Naive thymus-derived CD8-positive, alpha-beta T cell (primary cell): ENCODE results near the gene BAIAP2L2. TPM values are rescaled to one million over a fixed set of nuclear protein-coding genes. Genes with fewer than 3 reads are reported as not detected.

Source experiments
- ATAC-seq, 2 donors: fragments of 150-1000 bp; cut with Tn5 transposase in 1 of 2; sonication (Bioruptor Pico), chemical (Tn5 transposase) in 1 of 2; 1 replicate in 1 of 2; 2 replicates in 1 of 2; pipeline ENCODE4 v1.10.0; 2021; ENCODE audit warnings: mild to moderate bottlenecking in 2 of 2, moderate library complexity in 2 of 2
- POLR2A ChIA-PET: fragments of 350-600 bp; sonication (Branson Sonifier 250); formaldehyde crosslinking; loops from one replicate; lab custom pipeline; 2021; ENCODE audit warnings: antibody characterized with exemption; lab: Charles Lee
- DNase-seq, 10 donors: peaks; one replicate each; pipeline versions ENCODE4 v3.0.0 to v3.0.0-alpha.2; 2020 to 2022
- H3K27ac Mint-ChIP-seq, 10 donors: one replicate each; pipeline ENCODE4 v1.8.0; 2020 to 2022; ENCODE audit warnings: mild to moderate bottlenecking in 10 of 10, mixed read lengths in 10 of 10, moderate library complexity in 4 of 10, inconsistent platforms in 1 of 10
- H3K27me3 Mint-ChIP-seq, 5 donors: one replicate each; pipeline ENCODE4 v1.8.0; 2021 to 2022; ENCODE audit warnings: mixed read lengths in 5 of 5
- H3K36me3 Mint-ChIP-seq, 3 donors: one replicate each; pipeline ENCODE4 v1.8.0; 2020 to 2022; ENCODE audit warnings: mixed read lengths in 3 of 3, mild to moderate bottlenecking in 2 of 3, inconsistent platforms in 1 of 3
- H3K4me1 Mint-ChIP-seq, 4 donors: one replicate each; pipeline ENCODE4 v1.8.0; 2021 to 2022; ENCODE audit warnings: mixed read lengths in 4 of 4
- H3K4me3 Mint-ChIP-seq, 10 donors: one replicate each; pipeline ENCODE4 v1.8.0; 2020 to 2022; ENCODE audit warnings: mild to moderate bottlenecking in 10 of 10, mixed read lengths in 10 of 10, moderate library complexity in 6 of 10, inconsistent platforms in 1 of 10
- H3K9me3 Mint-ChIP-seq, 9 donors: one replicate each; pipeline ENCODE4 v1.8.0; 2020 to 2022; ENCODE audit warnings: mixed read lengths in 9 of 9, mild to moderate bottlenecking in 3 of 9, inconsistent platforms in 1 of 9, moderate library complexity in 1 of 9
- polyA plus RNA-seq, 3 donors: library from polyadenylated mRNA; unstranded; fragments of 300-500 nt; fragmentation: Illumina TruSeq; gene quantifications; one replicate each; pipeline ENCODE4 v1.2.3, GENCODE V29; 2021
- total RNA-seq, 8 experiments: library from RNA in 2 of 8; stranded (reverse) in 2 of 8; gene quantifications; one replicate each; pipeline ENCODE4 v1.2.3 and lab custom pipeline; 2021 to 2026

The BAIAP2L2 gene
- total and polyA plus RNA-seq, 5 experiments from 2014 or later = 2.2 to 2.7 TPM; not detected in 3

GRCh38 chr22:38097557-38098409 is 12.7 kb downstream of the BAIAP2L2 start:
- POLR2A ChIA-PET = no interaction called here
- DNase-seq (no peak), ATAC-seq (no peak)
- H3K27ac Mint-ChIP-seq = peak overlapping the region in 1 of 10 donors; percentile 29
- H3K4me3 Mint-ChIP-seq = no peak overlapping the region
- H3K4me1 Mint-ChIP-seq = peaks cover 0 to 3% (median 1%) of the 10 kb centered on the region in 4 donors
- H3K27me3 Mint-ChIP-seq = no peaks in the 10 kb centered on the region
- H3K9me3 Mint-ChIP-seq = no peaks in the 10 kb centered on the region
- peaks cover 0 to 14% (median 12%) of the 10 kb centered on the region in 3 donors for H3K36me3 Mint-ChIP-seq

GRCh38 chr22:38097058-38097457 is 13.4 kb downstream of the BAIAP2L2 start:
- DNase-seq = no peak
- no peak for ATAC-seq
- Mint-ChIP-seq H3K27me3 (no peaks in the 10 kb centered on the region), H3K27ac (peak overlapping the region in 1 of 10 donors; percentile 78), H3K9me3 (no peaks in the 10 kb centered on the region), H3K4me1 (peaks cover 0 to 3% (median 1%) of the 10 kb centered on the region in 4 donors), H3K4me3 (no peak overlapping the region), H3K36me3 (peaks cover 0 to 15% (median 14%) of the 10 kb centered on the region in 3 donors)
- POLR2A ChIA-PET = no interaction called here

DNA sequence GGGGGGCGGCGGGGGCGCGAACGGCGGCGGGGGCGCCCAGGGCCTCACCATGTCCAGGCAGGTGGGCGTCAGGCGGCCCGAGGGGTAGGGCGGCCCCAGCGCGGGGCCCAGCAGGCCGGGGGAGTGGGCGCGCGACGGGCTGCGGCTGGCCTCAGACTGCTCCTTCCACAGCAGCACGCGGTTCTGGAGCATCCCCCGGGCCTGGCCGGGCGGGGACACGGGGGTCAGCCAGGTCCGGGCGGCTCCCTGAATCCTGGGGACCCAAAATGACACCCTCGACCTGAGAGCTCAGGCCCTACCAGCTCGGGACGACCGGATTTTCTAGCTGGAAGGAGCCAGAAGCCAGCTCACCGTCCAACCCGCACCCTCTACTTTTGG is 21.0 kb downstream of the BAIAP2L2 start:
- DNase-seq (no peak), ATAC-seq (no peak)
- Mint-ChIP-seq H3K9me3 (no peaks in the 10 kb centered on the region), H3K27me3 (peaks cover 0 to 27% (median 9%) of the 10 kb centered on the region in 5 donors), H3K36me3 (peaks cover 0 to 29% (median 11%) of the 10 kb centered on the region in 3 donors), H3K4me3 (no peak overlapping the region), H3K27ac (no peak overlapping the region), H3K4me1 (peaks cover 0 to 2% (median 0%) of the 10 kb centered on the region in 4 donors)
- POLR2A ChIA-PET = interaction anchor here (0.7 kb wide), 1 partner anchor 107 kb away, joined by 3 read pairs; no protein-coding TSS in a partner anchor

DNA sequence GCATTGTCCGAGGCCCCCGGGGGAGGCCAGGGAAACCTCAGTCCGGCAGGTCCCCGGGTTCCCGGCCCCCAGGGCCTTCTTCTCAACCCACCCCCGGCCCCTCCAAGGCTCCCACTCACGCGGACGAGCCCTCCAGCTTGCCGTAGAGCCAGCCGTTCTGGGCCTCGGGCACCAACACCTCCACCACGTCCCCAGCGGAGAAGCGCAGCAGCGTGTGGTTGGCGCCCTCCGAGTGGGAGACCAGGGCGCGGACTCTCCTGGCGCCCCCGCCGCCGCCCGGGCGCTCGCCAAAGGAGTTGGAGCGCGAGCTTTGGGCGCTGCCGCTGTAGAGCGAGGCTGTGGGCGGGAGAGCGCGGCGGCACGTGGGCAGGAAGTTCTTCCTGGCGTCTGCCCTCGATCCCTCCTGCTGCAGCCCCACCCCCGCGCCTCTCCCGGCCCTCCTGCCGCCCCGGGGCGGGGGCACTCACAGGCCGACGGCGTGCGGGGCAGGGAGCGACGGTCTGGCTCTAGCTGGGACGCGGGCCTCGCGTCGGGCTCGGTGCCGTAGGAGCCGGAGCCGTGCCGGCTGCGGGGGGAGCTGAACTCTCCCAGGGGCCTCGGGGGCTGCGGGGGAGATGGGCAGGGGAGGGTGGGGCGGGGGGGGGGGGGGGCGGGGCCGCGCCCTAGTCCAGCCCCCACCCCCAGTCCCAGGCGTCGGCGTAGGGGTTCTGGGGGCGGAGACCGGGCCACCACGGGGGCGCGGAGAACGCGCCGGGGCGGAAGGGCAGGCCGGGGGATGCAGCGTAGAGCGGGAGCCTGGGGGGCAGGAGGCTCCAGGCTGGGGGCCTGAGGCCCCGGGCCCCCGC is 21.6 kb downstream of the BAIAP2L2 start:
- Mint-ChIP-seq H3K27me3 (peaks cover 0 to 28% (median 9%) of the 10 kb centered on the region in 5 donors), H3K36me3 (peaks cover 0 to 25% (median 8%) of the 10 kb centered on the region in 3 donors), H3K4me1 (peaks cover 0 to 2% (median 0%) of the 10 kb centered on the region in 4 donors), H3K27ac (no peak overlapping the region), H3K4me3 (no peak overlapping the region), H3K9me3 (no peaks in the 10 kb centered on the region)
- ATAC-seq = no peak
- POLR2A ChIA-PET = interaction anchor here (0.7 to 0.8 kb wide), 2 partner anchors 12 to 108 kb away, joined by 3 read pairs; no protein-coding TSS in a partner anchor
- DNase-seq = peak in 1 of 10 donors; percentile 49

DNA sequence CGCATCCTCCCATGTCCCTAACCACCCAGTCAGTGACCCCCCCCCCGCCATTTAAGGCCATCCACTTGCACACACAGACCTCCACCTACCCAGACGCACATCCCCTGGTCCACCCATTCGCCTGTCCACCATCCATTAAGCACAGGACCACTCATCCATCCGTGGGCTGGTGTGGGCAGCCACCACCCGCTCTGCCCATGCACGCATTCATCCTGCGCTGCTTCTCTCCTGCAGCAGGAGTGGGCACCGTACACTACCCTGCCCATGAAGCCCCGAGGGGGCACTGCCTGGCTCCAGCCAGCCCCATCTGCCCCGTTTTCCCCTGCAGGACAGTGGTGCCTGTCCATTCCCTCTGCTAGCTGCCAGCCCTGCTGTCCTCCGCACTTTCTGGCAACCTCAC is 22.6 kb downstream of the BAIAP2L2 start:
- no peak overlapping the region for H3K4me3 Mint-ChIP-seq
- ATAC-seq (no peak), DNase-seq (no peak)
- peaks cover 0 to 17% (median 4%) of the 10 kb centered on the region in 3 donors for H3K36me3 Mint-ChIP-seq
- POLR2A ChIA-PET = no interaction called here
- H3K27me3 Mint-ChIP-seq = peaks cover 0 to 36% (median 12%) of the 10 kb centered on the region in 5 donors
- no peaks in the 10 kb centered on the region for H3K9me3 Mint-ChIP-seq
- peak overlapping the region in 1 of 10 donors; percentile 49 for H3K27ac Mint-ChIP-seq
- H3K4me1 Mint-ChIP-seq = peaks cover 0 to 2% (median under 1%) of the 10 kb centered on the region in 4 donors

- POLR2A ChIA-PET = no interaction called here
- peaks cover 0 to 14% (median 4%) of the 10 kb centered on the region in 3 donors for H3K36me3 Mint-ChIP-seq
These were observed 23.5 kb downstream of the BAIAP2L2 start for GRCh38 chr22:38086942-38087341.

DNA sequence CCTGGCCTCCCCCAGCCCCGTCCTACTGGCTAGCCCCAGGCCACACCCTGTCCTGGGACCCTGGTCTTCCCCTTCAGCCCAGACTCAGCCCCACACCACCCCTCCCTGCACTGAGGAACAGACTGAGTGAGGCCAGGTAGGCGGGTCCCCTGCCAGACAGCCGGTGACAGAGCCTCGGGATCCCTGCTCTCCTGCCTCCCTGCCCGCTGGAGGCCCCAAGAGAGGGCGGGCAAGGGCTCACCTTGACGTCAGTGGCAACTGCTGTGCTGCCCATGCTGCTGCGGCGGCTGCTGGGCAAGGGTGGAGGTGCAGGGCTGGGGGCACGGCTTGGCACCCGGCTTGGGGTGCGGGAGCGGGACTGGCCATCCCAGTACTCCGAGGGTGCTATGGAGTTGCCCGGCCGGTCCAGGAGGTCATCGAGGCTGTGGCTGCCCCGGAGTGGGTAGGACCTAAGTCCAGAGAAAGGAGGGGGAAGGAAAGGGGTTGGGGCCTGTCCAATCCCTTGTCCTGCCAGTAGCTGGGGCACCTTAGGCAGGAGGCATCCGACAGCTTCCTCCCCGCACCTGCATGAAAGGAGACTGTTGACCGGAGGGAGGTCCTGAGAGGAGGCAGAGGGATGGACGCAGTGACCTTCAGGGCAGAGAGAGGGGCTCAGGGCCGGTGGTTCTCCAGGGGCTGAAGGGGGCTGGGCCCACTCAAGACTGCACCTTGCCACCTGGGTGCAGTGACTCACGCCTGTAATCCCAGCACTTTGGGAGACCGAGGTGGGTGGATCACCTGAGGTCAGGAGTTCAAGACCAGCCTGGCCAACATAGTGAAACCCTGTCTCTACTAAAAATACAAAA is 24.3 kb downstream of the BAIAP2L2 start:
- H3K27me3 Mint-ChIP-seq = peaks cover 0 to 42% (median 12%) of the 10 kb centered on the region in 5 donors
- H3K27ac Mint-ChIP-seq = no peak overlapping the region
- H3K36me3 Mint-ChIP-seq = peaks cover 0 to 14% (median 4%) of the 10 kb centered on the region in 3 donors
- no peaks in the 10 kb centered on the region for H3K9me3 Mint-ChIP-seq
- no peak for ATAC-seq
- DNase-seq = no peak
- peaks cover 0 to 10% (median 3%) of the 10 kb centered on the region in 4 donors for H3K4me1 Mint-ChIP-seq
- POLR2A ChIA-PET = no interaction called here
- H3K4me3 Mint-ChIP-seq = no peak overlapping the region

More at GRCh38 chr22:38086942-38087341, 23.5 kb downstream of the BAIAP2L2 start:
- no peak for DNase-seq
- Mint-ChIP-seq H3K4me1 (peaks cover 0 to 7% (median 2%) of the 10 kb centered on the region in 4 donors), H3K9me3 (no peaks in the 10 kb centered on the region), H3K27ac (no peak overlapping the region), H3K27me3 (peaks cover 0 to 38% (median 12%) of the 10 kb centered on the region in 5 donors), H3K4me3 (no peak overlapping the region)
- no peak for ATAC-seq

DNA sequence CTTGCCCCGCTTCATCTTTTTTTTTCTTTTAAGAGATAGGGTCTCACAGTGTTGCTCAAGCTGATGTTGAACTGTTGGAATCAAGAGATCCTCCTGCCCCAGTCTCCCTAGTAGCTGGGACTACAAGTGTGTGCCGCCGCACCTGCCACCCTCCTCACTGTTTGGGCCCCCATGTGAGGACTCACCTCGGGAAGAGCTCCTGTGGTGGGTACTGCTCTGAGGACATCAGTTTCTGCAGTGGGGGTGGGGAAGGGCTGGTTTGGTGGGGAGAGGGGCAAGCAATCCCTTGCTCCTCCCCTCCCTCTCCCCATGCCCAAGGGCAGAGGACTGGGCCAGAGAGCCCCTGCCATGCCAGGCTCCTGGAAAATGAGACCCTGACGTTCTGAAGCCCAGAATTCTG is 25.0 kb downstream of the BAIAP2L2 start:
- POLR2A ChIA-PET = interaction anchor here (0.5 kb wide), 1 partner anchor 206 kb away, joined by 4 read pairs; no protein-coding TSS in a partner anchor
- Mint-ChIP-seq H3K27me3 (peaks cover 0 to 41% (median 12%) of the 10 kb centered on the region in 5 donors), H3K4me3 (no peak overlapping the region), H3K4me1 (peaks cover 0 to 10% (median 3%) of the 10 kb centered on the region in 4 donors), H3K27ac (no peak overlapping the region), H3K36me3 (peaks cover 0 to 12% (median 4%) of the 10 kb centered on the region in 3 donors), H3K9me3 (no peaks in the 10 kb centered on the region)
- DNase-seq = no peak
- no peak for ATAC-seq

DNA sequence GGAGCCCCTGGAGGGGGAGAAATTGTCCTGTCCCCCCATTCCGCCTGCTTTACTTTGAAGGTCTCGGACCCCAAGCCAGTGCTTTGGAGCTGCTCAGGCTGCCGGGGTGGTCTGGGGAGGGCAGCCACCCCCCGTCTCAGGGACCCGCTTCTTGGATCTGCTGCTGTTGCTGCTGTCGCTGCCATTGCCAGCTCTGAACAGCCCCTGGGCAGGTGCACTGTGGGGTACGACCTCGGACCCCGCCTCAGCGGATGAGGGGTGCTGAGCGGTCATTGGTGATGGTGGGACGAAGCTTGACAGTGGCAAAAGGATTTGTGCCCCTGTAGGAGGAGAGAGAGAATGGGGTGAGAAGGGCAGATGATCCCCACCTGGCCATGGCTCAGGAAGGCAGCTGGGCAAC is 25.4 kb downstream of the BAIAP2L2 start:
- Mint-ChIP-seq H3K27ac (no peak overlapping the region), H3K27me3 (peaks cover 3 to 38% (median 11%) of the 10 kb centered on the region in 5 donors), H3K4me3 (no peak overlapping the region), H3K4me1 (peaks cover 0 to 10% (median 3%) of the 10 kb centered on the region in 4 donors), H3K9me3 (no peaks in the 10 kb centered on the region), H3K36me3 (peaks cover 0 to 12% (median 4%) of the 10 kb centered on the region in 3 donors)
- no peak for DNase-seq
- POLR2A ChIA-PET = interaction anchor here (0.5 kb wide), 1 partner anchor 207 kb away, joined by 4 read pairs; no protein-coding TSS in a partner anchor
- ATAC-seq = no peak

DNA sequence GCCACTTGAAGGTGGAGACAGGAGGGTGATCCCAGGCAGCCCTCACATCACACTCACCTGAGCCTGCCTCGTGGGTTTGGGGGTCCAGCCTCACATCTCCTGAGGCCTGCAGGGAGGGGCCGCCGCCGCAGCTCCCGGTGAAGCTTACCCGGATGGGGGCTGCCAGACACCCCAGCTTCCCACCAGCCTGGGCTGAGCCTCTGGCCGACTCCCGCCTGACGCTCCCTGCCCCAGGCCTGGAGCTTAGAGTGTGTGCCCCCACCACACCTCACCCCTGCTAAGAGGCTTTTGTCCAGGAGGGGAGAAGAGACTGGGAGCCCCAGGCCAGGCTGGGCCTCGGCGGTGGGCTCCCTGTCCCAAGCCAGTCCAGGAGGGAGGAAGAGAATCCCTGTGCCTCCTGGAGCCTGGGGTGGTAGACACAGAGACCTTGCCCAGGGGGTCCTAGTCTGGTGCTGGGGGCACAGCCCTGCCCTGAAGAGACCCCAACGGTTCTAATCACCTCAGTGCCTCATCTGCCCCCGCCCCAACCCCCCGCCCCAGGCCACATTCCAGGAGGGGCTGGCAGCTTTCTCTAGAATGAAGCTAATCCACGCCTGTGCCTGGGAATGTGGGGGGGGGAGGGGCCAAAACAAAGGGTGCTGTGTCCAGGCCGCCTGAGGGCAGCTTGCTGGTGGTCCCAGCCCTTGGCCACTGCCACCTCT is 26.4 kb downstream of the BAIAP2L2 start, which contains the start of gene SLC16A8:
Gene SLC16A8 (minus strand): TSS at position 254 of the 701 bp plus-strand sequence. CDS start 1,311 bp downstream, outside the sequence.
- DNase-seq (no peak), ATAC-seq (no peak)
- H3K36me3 Mint-ChIP-seq = peaks cover 0 to 12% (median 4%) of the 10 kb centered on the region in 3 donors
- H3K9me3 Mint-ChIP-seq = no peaks in the 10 kb centered on the region
- H3K27ac Mint-ChIP-seq = no peak within 1 kb of the TSS
- peak within 1 kb of the TSS in 6 of 10 donors; percentile 9 to 38 (median 26) for H3K4me3 Mint-ChIP-seq
- H3K27me3 Mint-ChIP-seq = peaks cover 4 to 43% (median 12%) of the 10 kb centered on the region in 5 donors
- POLR2A ChIA-PET = no interaction called here
- peaks cover 0 to 10% (median 5%) of the 10 kb centered on the region in 4 donors for H3K4me1 Mint-ChIP-seq
